Hepatocyte (in vitro differentiated cells): ENCODE measurements around the gene SLC24A1. TPM values are rescaled to one million over a fixed set of nuclear protein-coding genes. Genes with fewer than 3 reads are reported as not detected.

Experiments
- DNase-seq: peaks from one replicate; pipeline ENCODE4 v3.0.0-alpha.2; 2016; ENCODE audit warnings: low spot score
- H2AFZ ChIP-seq: fragments of 200-600 bp; sonication (generic); 2 replicates; pipeline ENCODE4 v1.6.0; 2016; ENCODE audit warnings: antibody characterized with exemption, mild to moderate bottlenecking
- H3K27ac ChIP-seq: fragments of 200-600 bp; sonication (generic); 2 replicates; pipeline ENCODE4 v1.5.1; 2016; ENCODE audit warnings: mild to moderate bottlenecking
- H3K27me3 ChIP-seq: fragments of 200-600 bp; sonication (generic); 2 replicates; pipeline ENCODE4 v1.6.1; 2016
- H3K36me3 ChIP-seq: fragments of 200-600 bp; sonication (generic); replicated peaks from 2 replicates; pipeline ENCODE4 v1.5.1; 2016; ENCODE audit warnings: low read depth; ENCODE audit not compliant: insufficient read depth
- H3K4me1 ChIP-seq: fragments of 200-600 bp; sonication (generic); 2 replicates; pipeline ENCODE4 v1.5.1; 2016; ENCODE audit warnings: mild to moderate bottlenecking, moderate library complexity; ENCODE audit not compliant: insufficient read depth
- H3K4me2 ChIP-seq: fragments of 200-600 bp; sonication (generic); 2 replicates; pipeline ENCODE4 v1.6.0; 2016
- H3K4me3 ChIP-seq: fragments of 200-600 bp; sonication (generic); 2 replicates; pipeline ENCODE4 v1.5.1; 2016; ENCODE audit warnings: mild to moderate bottlenecking
- H3K79me2 ChIP-seq: fragments of 200-600 bp; sonication (generic); 2 replicates; pipeline ENCODE4 v1.6.0; 2017; ENCODE audit warnings: mild to moderate bottlenecking
- H3K9me2 ChIP-seq: fragments of 200-600 bp; sonication (generic); replicated peaks from 2 replicates; pipeline ENCODE4 v1.6.0; 2017; ENCODE audit warnings: mild to moderate bottlenecking; ENCODE audit not compliant: insufficient read depth
- H3K9me3 ChIP-seq: fragments of 200-600 bp; sonication (generic); 2 replicates; pipeline ENCODE4 v1.5.1; 2016; ENCODE audit warnings: low read depth, mild to moderate bottlenecking
- H4K20me1 ChIP-seq: fragments of 200-600 bp; sonication (generic); 2 replicates; pipeline ENCODE4 v1.6.0; 2016; ENCODE audit warnings: mild to moderate bottlenecking; ENCODE audit not compliant: insufficient read depth, poor library complexity, severe bottlenecking
- CTCF ChIP-seq: fragments of 200-600 bp; sonication (generic); IDR thresholded peaks from 2 replicates; pipeline ENCODE4 v1.5.1; 2016; ENCODE audit warnings: antibody characterized with exemption, mild to moderate bottlenecking; ENCODE audit not compliant: poor library complexity
- EZH2 ChIP-seq: fragments of 200-600 bp; sonication (generic); IDR thresholded peaks from 2 replicates; pipeline ENCODE4 v1.6.1; 2016; ENCODE audit warnings: antibody characterized with exemption, mild to moderate bottlenecking, borderline replicate concordance
- EZH2phosphoT487 ChIP-seq: fragments of 200-600 bp; sonication (generic); IDR thresholded peaks from one replicate; pipeline ENCODE4 v1.6.1; 2018; ENCODE audit warnings: antibody characterized with exemption, mild to moderate bottlenecking, low read depth, moderate library complexity; ENCODE audit not compliant: unreplicated experiment, severe bottlenecking
- WGBS: methylation state at CpG from one replicate; pipeline ENCODE4 v1.1.6; 2016; ENCODE audit warnings: low lambda C conversion rate; ENCODE audit errors: missing lambda C conversion rate; 5-methylcytosine and 5-hydroxymethylcytosine counted together
- polyA plus RNA-seq: library from polyadenylated mRNA; unstranded; fragments of >200 nt; fragmentation: Nextera tagmentation; extraction: Ambion mirVana; gene quantifications from 2 replicates; pipeline ENCODE4 v1.2.1, GENCODE V29; 2016
- total RNA-seq: library from RNA; depleted of rRNA; stranded (reverse); fragments of >200 nt; gene quantifications from 2 replicates; pipeline ENCODE4 v1.2.3, GENCODE V29; 2014

Gene SLC24A1
- total and polyA plus RNA-seq, 2 experiments from 2014 or later = 3.6 to 7.4 TPM

DNA sequence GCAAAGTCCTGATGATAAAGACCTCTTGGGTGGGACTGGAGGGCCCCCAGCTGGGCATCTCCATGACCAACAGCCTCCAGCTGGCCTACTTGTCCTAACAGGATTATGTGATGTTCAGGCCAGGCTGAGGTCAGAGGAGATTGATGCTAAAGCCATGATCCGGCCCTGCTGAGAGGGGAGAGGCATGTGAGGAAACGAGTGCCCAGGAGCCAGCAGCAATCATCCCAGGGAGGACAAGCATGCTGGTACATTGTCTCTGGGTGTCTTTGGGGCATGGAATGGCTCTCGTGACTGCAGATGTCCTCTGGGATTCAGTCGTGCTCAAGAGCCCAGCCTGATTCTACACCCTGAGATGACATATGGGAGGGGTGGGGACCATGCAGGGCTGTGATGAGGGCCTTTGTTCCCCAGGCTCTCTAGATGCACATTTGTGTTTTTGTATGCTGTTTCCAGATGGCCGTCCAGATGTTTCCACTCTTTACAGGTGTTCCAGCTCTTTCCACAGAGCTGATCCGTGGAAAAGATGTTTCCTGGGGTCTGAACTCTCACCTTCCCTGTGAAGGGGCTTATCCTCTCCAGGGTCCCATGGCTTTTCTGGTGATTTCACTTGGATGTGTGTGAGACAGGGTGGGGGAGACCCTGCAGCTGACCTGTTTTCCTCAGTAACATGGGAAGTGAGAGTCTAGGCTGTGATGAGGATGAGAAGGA is 20.2 kb downstream of the SLC24A1 start:
- Histone ChIP-seq H3K36me3 (no peaks in the 10 kb centered on the region), H3K79me2 (no peaks in the 10 kb centered on the region), H3K4me2 (no peak overlapping the region), H3K27me3 (no peaks in the 10 kb centered on the region), H4K20me1 (no peaks in the 10 kb centered on the region), H3K27ac (no peak overlapping the region), H3K9me2 (no peaks in the 10 kb centered on the region), H2AFZ (no peak overlapping the region), H3K9me3 (no peaks in the 10 kb centered on the region), H3K4me3 (no peak overlapping the region), H3K4me1 (no peaks in the 10 kb centered on the region)
- no peak for DNase-seq
- 83% methylated on average over 6 of the region's 6 CpGs for WGBS
- TF ChIP-seq CTCF = no peak
- no peak for TF ChIP-seq EZH2
- TF ChIP-seq EZH2phosphoT487 = no peak

DNA sequence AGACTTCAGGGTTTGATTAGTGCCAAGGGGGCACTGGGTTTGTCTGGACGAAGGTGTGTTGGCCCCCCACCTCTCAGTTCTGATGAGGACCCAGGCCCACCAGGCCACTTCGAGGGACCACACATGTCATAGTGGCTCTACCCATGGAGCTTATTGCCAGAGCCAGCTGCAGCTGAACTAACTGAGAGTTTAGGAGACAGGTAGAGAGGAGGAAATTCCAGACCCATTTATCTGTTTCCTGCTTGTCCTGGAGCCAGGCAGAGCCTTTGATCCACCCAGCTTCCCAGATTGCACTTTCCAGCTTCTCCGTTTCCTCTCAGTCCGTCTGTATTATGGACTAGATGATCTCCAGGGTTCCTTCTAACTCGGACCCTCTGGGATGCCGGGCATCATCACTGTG is 20.9 kb downstream of the SLC24A1 start:
- H3K9me2 ChIP-seq = no peaks in the 10 kb centered on the region
- no peaks in the 10 kb centered on the region for H3K79me2 ChIP-seq
- H3K4me2 ChIP-seq = no peak overlapping the region
- H2AFZ ChIP-seq = no peak overlapping the region
- 76% methylated on average over 6 of the region's 6 CpGs for WGBS
- no peaks in the 10 kb centered on the region for H3K36me3 ChIP-seq
- no peak for TF ChIP-seq EZH2phosphoT487
- no peak overlapping the region for H3K4me3 ChIP-seq
- H3K27me3 ChIP-seq = no peaks in the 10 kb centered on the region
- H4K20me1 ChIP-seq = no peaks in the 10 kb centered on the region
- H3K27ac ChIP-seq = no peak overlapping the region
- no peak for DNase-seq
- H3K9me3 ChIP-seq = no peaks in the 10 kb centered on the region
- no peaks in the 10 kb centered on the region for H3K4me1 ChIP-seq

- Histone ChIP-seq H3K4me3 (no peak overlapping the region), H3K4me1 (no peaks in the 10 kb centered on the region), H2AFZ (no peak overlapping the region), H3K79me2 (no peaks in the 10 kb centered on the region), H3K9me2 (no peaks in the 10 kb centered on the region), H3K27me3 (no peaks in the 10 kb centered on the region), H3K36me3 (no peaks in the 10 kb centered on the region), H3K27ac (no peak overlapping the region), H4K20me1 (no peaks in the 10 kb centered on the region), H3K9me3 (no peaks in the 10 kb centered on the region), H3K4me2 (no peak overlapping the region)
- DNase-seq = no peak
- WGBS = 92% methylated on average over 4 of the region's 4 CpGs
- TF ChIP-seq EZH2phosphoT487 (no peak), CTCF (no peak), EZH2 (no peak)
These were observed 22.5 kb downstream of the SLC24A1 start for GRCh38 chr15:65644282-65644681.

DNA sequence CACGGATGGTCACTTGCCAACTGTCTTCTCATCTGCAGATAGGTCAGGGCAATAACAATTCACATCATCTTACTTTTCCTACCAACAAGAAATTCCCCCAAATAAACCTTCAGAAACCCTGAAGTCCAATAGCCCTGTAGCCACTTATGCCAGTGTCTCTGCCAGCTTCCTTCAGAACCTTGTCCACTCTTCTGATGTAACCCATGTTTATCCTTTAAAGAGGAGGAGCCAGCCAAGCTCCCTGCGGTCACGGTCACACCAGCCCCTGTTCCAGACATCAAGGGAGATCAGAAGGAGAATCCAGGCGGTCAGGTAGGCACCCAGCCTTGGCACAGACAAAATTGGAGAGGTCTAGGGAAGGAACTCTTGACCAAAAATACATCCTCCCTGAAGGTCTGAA is 23.7 kb downstream of the SLC24A1 start:
- Histone ChIP-seq H3K36me3 (no peaks in the 10 kb centered on the region), H3K9me3 (no peaks in the 10 kb centered on the region), H4K20me1 (no peaks in the 10 kb centered on the region), H3K4me1 (no peaks in the 10 kb centered on the region), H3K4me2 (no peak overlapping the region), H3K4me3 (no peak overlapping the region), H3K27me3 (no peaks in the 10 kb centered on the region), H3K27ac (no peak overlapping the region), H3K79me2 (no peaks in the 10 kb centered on the region), H2AFZ (no peak overlapping the region), H3K9me2 (no peaks in the 10 kb centered on the region)
- WGBS = 96% methylated on average over 4 of the region's 4 CpGs
- TF ChIP-seq CTCF (no peak), EZH2 (no peak), EZH2phosphoT487 (no peak)
- DNase-seq = no peak
